HEK293 (cell line): ENCODE measurements around the gene SLC43A3.

Experiments
- EGR2 ChIP-seq: fragments of 450-650 bp; formaldehyde crosslinking; IDR thresholded peaks from 2 replicates; pipeline ENCODE4 v1.5.1; 2016; ENCODE audit warnings: low read depth, missing biosample characterization, missing genetic modification characterization
- MYNN ChIP-seq: fragments of 450-650 bp; formaldehyde crosslinking; IDR thresholded peaks from 2 replicates; pipeline ENCODE4 v1.5.1; 2016; ENCODE audit warnings: missing biosample characterization, missing genetic modification characterization, borderline replicate concordance
- SCRT1 ChIP-seq: fragments of 450-650 bp; formaldehyde crosslinking; IDR thresholded peaks from 2 replicates; pipeline ENCODE4 v1.5.1; 2016; ENCODE audit warnings: missing biosample characterization, missing genetic modification characterization, borderline replicate concordance
- ZBTB17 ChIP-seq: fragments of 450-650 bp; formaldehyde crosslinking; IDR thresholded peaks from 2 replicates; pipeline ENCODE4 v1.5.1; 2016; ENCODE audit warnings: missing biosample characterization, missing genetic modification characterization
- ZBTB20 ChIP-seq: fragments of 450-650 bp; formaldehyde crosslinking; IDR thresholded peaks from 2 replicates; pipeline ENCODE4 v1.5.1; 2016; ENCODE audit warnings: missing biosample characterization, missing genetic modification characterization
- ZNF112 ChIP-seq: fragments of 450-650 bp; formaldehyde crosslinking; IDR thresholded peaks from 2 replicates; pipeline ENCODE4 v1.5.0; 2017; ENCODE audit warnings: missing biosample characterization, missing genetic modification characterization
- ZNF175 ChIP-seq: fragments of 450-650 bp; formaldehyde crosslinking; IDR thresholded peaks from 2 replicates; pipeline ENCODE4 v1.5.1; 2016; ENCODE audit warnings: missing biosample characterization, missing genetic modification characterization
- ZNF266 ChIP-seq: fragments of 450-650 bp; formaldehyde crosslinking; IDR thresholded peaks from 2 replicates; pipeline ENCODE4 v1.5.1; 2016; ENCODE audit warnings: missing biosample characterization, missing genetic modification characterization, low read depth
- ZNF48 ChIP-seq: fragments of 450-650 bp; formaldehyde crosslinking; IDR thresholded peaks from 2 replicates; pipeline ENCODE4 v1.5.1; 2016; ENCODE audit warnings: missing biosample characterization, missing genetic modification characterization
- ZNF510 ChIP-seq: fragments of 450-650 bp; formaldehyde crosslinking; IDR thresholded peaks from 2 replicates; pipeline ENCODE4 v1.5.1; 2018; ENCODE audit warnings: mild to moderate bottlenecking, missing genetic modification characterization, missing biosample characterization; ENCODE audit not compliant: insufficient replicate concordance
- ZNF521 ChIP-seq: fragments of 450-650 bp; formaldehyde crosslinking; IDR thresholded peaks from 2 replicates; pipeline ENCODE4 v1.5.1; 2017; ENCODE audit warnings: missing biosample characterization, mild to moderate bottlenecking, missing genetic modification characterization
- ZNF549 ChIP-seq: fragments of 450-650 bp; IDR thresholded peaks from 2 replicates; pipeline ENCODE4 v1.5.1; 2018; ENCODE audit warnings: missing biosample characterization, missing genetic modification characterization, mild to moderate bottlenecking, inconsistent platforms, moderate library complexity
- ZNF596 ChIP-seq: fragments of 450-650 bp; IDR thresholded peaks from 2 replicates; pipeline ENCODE4 v1.5.0; 2018; ENCODE audit warnings: missing biosample characterization, mild to moderate bottlenecking, missing genetic modification characterization, moderate library complexity
- ZNF623 ChIP-seq: fragments of 450-650 bp; formaldehyde crosslinking; IDR thresholded peaks from 2 replicates; pipeline ENCODE4 v1.5.1; 2016; ENCODE audit warnings: missing biosample characterization, missing genetic modification characterization
- ZNF629 ChIP-seq: fragments of 450-650 bp; formaldehyde crosslinking; IDR thresholded peaks from 2 replicates; pipeline ENCODE4 v1.5.1; 2017; ENCODE audit warnings: missing biosample characterization, missing genetic modification characterization
- ZNF645 ChIP-seq: fragments of 450-650 bp; formaldehyde crosslinking; IDR thresholded peaks from 2 replicates; pipeline ENCODE4; 2016; ENCODE audit warnings: missing biosample characterization, missing genetic modification characterization
- ZNF768 ChIP-seq: fragments of 450-650 bp; formaldehyde crosslinking; IDR thresholded peaks from 2 replicates; pipeline ENCODE4 v1.5.1; 2018; ENCODE audit warnings: missing biosample characterization, mild to moderate bottlenecking, missing genetic modification characterization
- ZNF830 ChIP-seq: fragments of 450-650 bp; IDR thresholded peaks from 2 replicates; pipeline ENCODE4 v1.5.0; 2018; ENCODE audit warnings: missing biosample characterization, missing genetic modification characterization, low read depth, mild to moderate bottlenecking, moderate library complexity
- ZSCAN18 ChIP-seq: fragments of 450-650 bp; formaldehyde crosslinking; IDR thresholded peaks from 2 replicates; pipeline ENCODE4 v1.5.1; 2016; ENCODE audit warnings: missing biosample characterization, missing genetic modification characterization
- TF ChIP-seq, protein P1 (sequence below): fragments of 450-650 bp; formaldehyde crosslinking; IDR thresholded peaks from 2 replicates; pipeline ENCODE4 v1.5.1; 2017; ENCODE audit warnings: missing biosample characterization, missing genetic modification characterization
- TF ChIP-seq, protein P2 (sequence below): fragments of 450-650 bp; formaldehyde crosslinking; optimal IDR thresholded peaks from 2 replicates; pipeline ENCODE3; 2016; ENCODE audit warnings: missing biosample characterization, mild to moderate bottlenecking, missing genetic modification characterization

Gene SLC43A3

DNA sequence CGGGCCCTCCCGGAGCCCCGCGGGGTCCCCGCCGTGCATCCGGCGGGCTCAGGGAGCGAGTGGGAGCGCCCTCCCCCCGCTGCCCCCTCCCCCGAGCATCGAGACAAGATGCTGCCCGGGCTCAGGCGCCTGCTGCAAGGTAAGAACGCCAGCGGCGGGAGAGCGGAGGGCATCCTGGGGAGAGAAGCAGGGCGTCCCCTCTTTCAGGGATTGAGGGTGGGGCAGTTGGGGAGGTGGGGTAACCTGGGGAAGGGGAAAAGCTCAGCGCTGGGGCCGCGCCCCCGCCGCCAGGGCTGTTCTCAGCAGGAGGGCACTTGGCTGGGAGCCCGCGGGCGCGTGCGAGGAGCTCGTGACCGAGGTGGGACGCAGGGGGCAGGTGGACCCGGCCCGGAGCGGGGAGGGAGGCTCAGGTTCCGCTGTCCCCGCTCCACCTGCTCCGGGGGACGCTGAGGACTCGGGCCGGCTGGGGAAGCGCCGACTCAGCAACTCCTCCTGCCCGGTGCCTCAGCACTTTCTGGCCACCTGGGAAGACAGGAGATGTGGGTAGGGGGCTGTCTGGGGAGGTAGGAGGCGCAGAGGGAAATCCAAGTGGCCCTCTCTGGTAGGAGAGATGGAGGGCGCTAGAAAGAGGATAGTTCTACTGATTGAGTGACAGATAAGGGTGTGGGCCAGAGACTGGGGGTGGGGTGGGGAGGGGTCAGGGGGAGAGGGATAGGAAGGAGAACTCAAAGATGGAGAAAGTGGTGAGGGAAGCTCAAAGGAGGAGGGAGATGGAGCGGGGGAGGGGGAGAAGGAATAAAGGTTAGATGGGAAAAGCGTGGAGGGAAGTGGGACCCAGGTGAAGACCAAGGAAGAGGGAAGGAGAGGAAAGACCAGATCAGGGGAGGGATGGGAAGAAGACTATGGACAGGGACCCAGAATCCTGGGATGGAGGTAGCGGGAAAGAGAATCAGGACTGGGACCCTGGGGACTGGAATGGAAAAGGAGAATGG, 34.1 kb upstream of the SLC43A3 start (continued):
- no peak for TF ChIP-seq ZSCAN18 (tag by site-specific recombination)
- TF ChIP-seq ZNF549 (tag by site-specific recombination), result no peak
- no peak for TF ChIP-seq ZNF266 (tag by site-specific recombination)
- no peak for TF ChIP-seq EGR2
- TF ChIP-seq SCRT1 (tag by site-specific recombination), result no peak
- TF ChIP-seq ZNF768, result no peak
- TF ChIP-seq ZNF48, result no peak
- no peak for TF ChIP-seq ZNF629 (tag by site-specific recombination)
- no peak for TF ChIP-seq ZNF596
- TF ChIP-seq, protein P1, sequence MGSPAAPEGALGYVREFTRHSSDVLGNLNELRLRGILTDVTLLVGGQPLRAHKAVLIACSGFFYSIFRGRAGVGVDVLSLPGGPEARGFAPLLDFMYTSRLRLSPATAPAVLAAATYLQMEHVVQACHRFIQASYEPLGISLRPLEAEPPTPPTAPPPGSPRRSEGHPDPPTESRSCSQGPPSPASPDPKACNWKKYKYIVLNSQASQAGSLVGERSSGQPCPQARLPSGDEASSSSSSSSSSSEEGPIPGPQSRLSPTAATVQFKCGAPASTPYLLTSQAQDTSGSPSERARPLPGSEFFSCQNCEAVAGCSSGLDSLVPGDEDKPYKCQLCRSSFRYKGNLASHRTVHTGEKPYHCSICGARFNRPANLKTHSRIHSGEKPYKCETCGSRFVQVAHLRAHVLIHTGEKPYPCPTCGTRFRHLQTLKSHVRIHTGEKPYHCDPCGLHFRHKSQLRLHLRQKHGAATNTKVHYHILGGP (tag by site-specific recombination), result no peak
- no peak for TF ChIP-seq MYNN (tag by site-specific recombination)
- TF ChIP-seq, protein P2, sequence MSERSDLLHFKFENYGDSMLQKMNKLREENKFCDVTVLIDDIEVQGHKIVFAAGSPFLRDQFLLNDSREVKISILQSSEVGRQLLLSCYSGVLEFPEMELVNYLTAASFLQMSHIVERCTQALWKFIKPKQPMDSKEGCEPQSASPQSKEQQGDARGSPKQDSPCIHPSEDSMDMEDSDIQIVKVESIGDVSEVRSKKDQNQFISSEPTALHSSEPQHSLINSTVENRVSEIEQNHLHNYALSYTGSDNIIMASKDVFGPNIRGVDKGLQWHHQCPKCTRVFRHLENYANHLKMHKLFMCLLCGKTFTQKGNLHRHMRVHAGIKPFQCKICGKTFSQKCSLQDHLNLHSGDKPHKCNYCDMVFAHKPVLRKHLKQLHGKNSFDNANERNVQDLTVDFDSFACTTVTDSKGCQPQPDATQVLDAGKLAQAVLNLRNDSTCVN (tag by site-specific recombination), result peak; percentile 77
- peak; percentile 39; the same call in 1 of the 2 replicates for TF ChIP-seq ZBTB20 (tag by site-specific recombination)
- TF ChIP-seq ZNF830 (tag by site-specific recombination), result no peak
- no peak for TF ChIP-seq ZNF112 (tag by site-specific recombination)
- TF ChIP-seq ZNF623 (tag by site-specific recombination), result no peak
- no peak for TF ChIP-seq ZNF510 (tag by site-specific recombination)
- TF ChIP-seq ZNF645 (tag by site-specific recombination), result no peak
- TF ChIP-seq ZNF521 (tag by site-specific recombination), result no peak
- peak; percentile 42 for TF ChIP-seq ZBTB17 (tag by site-specific recombination)
- TF ChIP-seq ZNF175 (tag by site-specific recombination), result no peak
